GM06990 (cell line): ENCODE data around the gene MPL.

Source experiments
- DNase-seq: peaks from one replicate; pipeline ENCODE4 v3.0.0-alpha.2; 2011; ENCODE audit not compliant: insufficient read length; ENCODE audit errors: extremely low read depth
- H3K27me3 ChIP-seq: replicated peaks from 2 replicates; pipeline ENCODE4 v1.6.0; 2011; ENCODE audit warnings: low read length; ENCODE audit not compliant: control insufficient read depth, insufficient read depth
- H3K36me3 ChIP-seq: 2 replicates; pipeline ENCODE4 v1.5.1; 2011; ENCODE audit warnings: low read length; ENCODE audit not compliant: control insufficient read depth, insufficient read depth
- H3K4me3 ChIP-seq: replicated peaks from 2 replicates; pipeline ENCODE4 v1.5.1; 2011; ENCODE audit warnings: low read depth, mild to moderate bottlenecking, control low read depth, low read length
- TF ChIP-seq, protein P1 (sequence below): IDR thresholded peaks from 2 replicates; pipeline ENCODE4 v1.5.1; 2011; ENCODE audit warnings: low read length, control low read depth, mild to moderate bottlenecking, inconsistent platforms; ENCODE audit not compliant: insufficient read depth, poor library complexity, severe bottlenecking

The MPL gene

DNA sequence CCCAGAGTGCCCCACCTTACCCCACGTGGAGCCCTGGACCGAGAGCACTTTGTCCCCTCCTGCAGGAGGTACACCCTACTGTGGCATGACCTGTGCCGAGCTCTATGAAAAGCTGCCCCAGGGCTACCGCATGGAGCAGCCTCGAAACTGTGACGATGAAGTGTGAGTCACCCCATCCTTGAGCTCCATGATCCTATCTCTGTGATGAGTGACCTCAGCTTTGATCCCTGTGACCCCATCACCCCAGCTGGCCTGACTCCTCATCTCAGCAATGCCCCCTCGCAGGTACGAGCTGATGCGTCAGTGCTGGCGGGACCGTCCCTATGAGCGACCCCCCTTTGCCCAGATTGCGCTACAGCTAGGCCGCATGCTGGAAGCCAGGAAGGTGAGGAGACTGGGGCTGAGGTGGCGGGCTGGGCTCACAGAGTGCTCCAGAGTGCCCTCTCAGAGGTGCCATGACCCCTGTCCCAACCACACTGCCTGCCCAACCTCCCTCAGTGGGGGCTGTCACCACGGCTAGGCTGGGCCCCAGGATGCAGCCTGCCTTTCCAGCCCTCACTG, 16.2 kb upstream of the MPL start:
- H3K27me3 ChIP-seq = no peaks in the 10 kb centered on the region
- DNase-seq = no peak
- no peaks in the 10 kb centered on the region for H3K36me3 ChIP-seq
- no peak overlapping the region for H3K4me3 ChIP-seq
- TF ChIP-seq, protein P1, sequence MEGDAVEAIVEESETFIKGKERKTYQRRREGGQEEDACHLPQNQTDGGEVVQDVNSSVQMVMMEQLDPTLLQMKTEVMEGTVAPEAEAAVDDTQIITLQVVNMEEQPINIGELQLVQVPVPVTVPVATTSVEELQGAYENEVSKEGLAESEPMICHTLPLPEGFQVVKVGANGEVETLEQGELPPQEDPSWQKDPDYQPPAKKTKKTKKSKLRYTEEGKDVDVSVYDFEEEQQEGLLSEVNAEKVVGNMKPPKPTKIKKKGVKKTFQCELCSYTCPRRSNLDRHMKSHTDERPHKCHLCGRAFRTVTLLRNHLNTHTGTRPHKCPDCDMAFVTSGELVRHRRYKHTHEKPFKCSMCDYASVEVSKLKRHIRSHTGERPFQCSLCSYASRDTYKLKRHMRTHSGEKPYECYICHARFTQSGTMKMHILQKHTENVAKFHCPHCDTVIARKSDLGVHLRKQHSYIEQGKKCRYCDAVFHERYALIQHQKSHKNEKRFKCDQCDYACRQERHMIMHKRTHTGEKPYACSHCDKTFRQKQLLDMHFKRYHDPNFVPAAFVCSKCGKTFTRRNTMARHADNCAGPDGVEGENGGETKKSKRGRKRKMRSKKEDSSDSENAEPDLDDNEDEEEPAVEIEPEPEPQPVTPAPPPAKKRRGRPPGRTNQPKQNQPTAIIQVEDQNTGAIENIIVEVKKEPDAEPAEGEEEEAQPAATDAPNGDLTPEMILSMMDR = no peak

DNA sequence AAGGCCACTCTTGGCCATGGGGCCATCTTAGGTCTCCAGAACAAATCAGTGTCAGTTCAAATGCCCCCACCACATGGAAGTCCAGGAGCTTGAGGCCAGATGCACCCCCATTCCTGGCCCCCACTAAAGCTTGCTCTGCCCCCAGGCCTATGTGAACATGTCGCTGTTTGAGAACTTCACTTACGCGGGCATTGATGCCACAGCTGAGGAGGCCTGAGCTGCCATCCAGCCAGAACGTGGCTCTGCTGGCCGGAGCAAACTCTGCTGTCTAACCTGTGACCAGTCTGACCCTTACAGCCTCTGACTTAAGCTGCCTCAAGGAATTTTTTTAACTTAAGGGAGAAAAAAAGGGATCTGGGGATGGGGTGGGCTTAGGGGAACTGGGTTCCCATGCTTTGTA, 15.1 kb upstream of the MPL start:
- TF ChIP-seq, protein P1 = no peak
- no peak for DNase-seq
- H3K27me3 ChIP-seq = no peaks in the 10 kb centered on the region
- no peaks in the 10 kb centered on the region for H3K36me3 ChIP-seq
- H3K4me3 ChIP-seq = no peak overlapping the region

DNA sequence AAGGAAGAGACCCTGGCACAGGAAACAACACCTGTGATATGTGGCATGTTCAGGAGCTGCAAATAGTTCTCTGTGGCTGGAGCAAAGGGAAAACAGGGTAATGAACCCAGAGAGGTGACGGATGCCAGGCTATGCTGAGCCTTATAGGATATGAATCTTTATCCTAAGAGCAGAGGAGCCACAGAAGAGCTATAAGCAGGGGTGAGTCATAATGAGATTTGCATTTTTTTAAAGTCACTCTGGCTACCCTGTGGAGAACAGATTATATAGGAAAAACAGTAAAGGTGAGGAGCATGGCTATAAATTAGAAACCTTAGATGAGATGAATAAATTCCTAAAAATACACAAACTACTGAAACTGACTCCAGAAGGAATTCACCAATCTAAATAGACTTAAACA, 12.8 kb upstream of the MPL start:
- Histone ChIP-seq H3K27me3 (no peaks in the 10 kb centered on the region), H3K36me3 (no peaks in the 10 kb centered on the region), H3K4me3 (no peak overlapping the region)
- TF ChIP-seq, protein P1 = no peak
- no peak for DNase-seq

DNA sequence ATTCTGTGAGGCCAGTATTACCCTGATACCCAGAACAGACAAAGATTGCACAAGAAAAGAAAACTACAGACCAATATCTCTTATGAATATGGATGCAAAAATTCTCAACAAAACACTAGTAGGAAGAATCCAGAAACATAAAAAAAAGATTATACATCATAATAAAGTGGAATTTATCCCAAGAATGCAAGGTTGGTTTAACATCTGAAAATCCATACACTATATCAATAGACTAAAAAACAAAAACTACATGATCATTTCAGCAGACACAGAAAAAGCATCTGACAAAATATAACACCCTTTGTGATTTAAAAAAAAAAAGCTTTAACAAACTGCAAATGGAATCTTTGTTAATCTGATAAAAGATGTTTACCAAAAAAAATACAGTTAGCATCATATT, 12.2 kb upstream of the MPL start:
- TF ChIP-seq, protein P1 = no peak
- H3K27me3 ChIP-seq = no peaks in the 10 kb centered on the region

DNA sequence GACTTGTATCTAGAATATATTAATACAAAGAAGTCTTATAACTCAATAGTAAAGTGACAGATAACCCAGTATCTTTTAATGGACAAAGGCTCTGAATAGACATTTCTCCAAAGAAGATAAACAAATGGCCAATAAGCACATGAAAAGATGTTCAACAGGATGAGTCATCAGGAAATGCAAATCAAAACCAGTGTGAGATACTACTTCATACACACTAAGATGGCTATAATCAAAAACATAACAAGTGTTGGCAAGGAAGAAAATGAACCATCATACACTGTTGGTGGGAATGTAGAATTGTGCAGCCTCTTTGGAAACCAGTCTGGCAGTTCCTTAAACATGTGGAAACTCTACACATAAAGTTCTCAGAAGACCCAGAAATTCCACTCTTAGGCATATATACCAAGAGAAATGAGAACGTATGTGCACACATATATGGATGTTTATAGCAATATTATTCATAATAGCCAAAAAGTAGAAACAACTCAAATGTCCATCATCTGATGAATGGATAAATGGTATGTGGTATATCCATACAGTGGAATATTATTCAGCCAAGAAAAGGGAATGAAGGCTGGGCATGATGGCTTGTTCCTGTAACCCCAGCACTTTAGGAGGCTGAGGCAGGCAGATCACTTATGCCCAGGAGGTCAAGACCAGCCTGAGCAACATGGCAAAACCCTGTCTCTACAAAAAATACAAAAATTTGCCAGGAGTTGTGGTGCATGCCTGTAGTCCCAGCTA, 9.9 kb upstream of the MPL start:
- Histone ChIP-seq H3K27me3 (no peaks in the 10 kb centered on the region), H3K4me3 (no peak overlapping the region), H3K36me3 (no peaks in the 10 kb centered on the region)
- TF ChIP-seq, protein P1 = no peak
- no peak for DNase-seq

More for the DNA sequence above, 12.2 kb upstream of the MPL start:
- DNase-seq = no peak
- Histone ChIP-seq H3K4me3 (no peak overlapping the region), H3K36me3 (no peaks in the 10 kb centered on the region)
